Thyroid gland (tissue), 4 donors: ENCODE results near the gene PSMD1. TPM values are rescaled to one million over a fixed set of nuclear protein-coding genes. Genes with fewer than 3 reads are reported as not detected.

ENCODE experiments used
- DNase-seq, 2 donors: peaks; one replicate each; pipeline ENCODE4 v3.0.0-alpha.2; 2019
- H3K27ac ChIP-seq, 3 donors: fragments of 200-600 bp; sonication (generic); 1 replicate in 2 of 3; 2 replicates in 1 of 3; pipeline ENCODE4 v1.5.1; 2016 to 2019; ENCODE audit warnings: mild to moderate bottlenecking in 1 of 3, moderate library complexity in 1 of 3
- H3K27me3 ChIP-seq: fragments of 200-600 bp; sonication (generic); one replicate; pipeline ENCODE4 v1.5.1; 2019
- H3K36me3 ChIP-seq, 2 donors: fragments of 200-600 bp; sonication (generic); one replicate each; pipeline ENCODE4 v1.5.1; 2016 to 2019
- H3K4me1 ChIP-seq, 2 donors: fragments of 200-600 bp; sonication (generic); one replicate each; pipeline ENCODE4 v1.5.1; 2017 to 2019
- H3K4me3 ChIP-seq, 3 donors: fragments of 200-600 bp; sonication (generic); replicated peaks in 1 of 3; 1 replicate in 2 of 3; 2 replicates in 1 of 3; pipeline ENCODE4 v1.5.1; 2016; ENCODE audit warnings: mild to moderate bottlenecking in 1 of 3
- H3K9me3 ChIP-seq: fragments of 200-600 bp; sonication (generic); one replicate; pipeline ENCODE4 v1.5.1; 2017
- CTCF ChIP-seq, 6 experiments: fragments of 200-600 bp in 3 of 6; fragments of 450-650 bp in 3 of 6; sonication (generic) in 3 of 6; IDR thresholded peaks; one replicate each; pipeline ENCODE4 v1.5.1; 2016 to 2019; ENCODE audit warnings: antibody characterized with exemption in 6 of 6, mild to moderate bottlenecking in 2 of 6, inconsistent platforms in 1 of 6, moderate library complexity in 1 of 6
- POLR2A ChIP-seq, 2 donors: fragments of 450-650 bp; IDR thresholded peaks; one replicate each; pipeline ENCODE4 v1.6.1; 2017; ENCODE audit warnings: antibody characterized with exemption in 2 of 2, mild to moderate bottlenecking in 2 of 2, moderate library complexity in 1 of 2
- WGBS, 2 donors: methylation state at CpG; one replicate each; pipeline ENCODE4 v1.1.5; 2017; 5-methylcytosine and 5-hydroxymethylcytosine counted together
- intact Hi-C: fragments of 100-400 bp; cut with DNase I; formaldehyde crosslinking; loops from one replicate; pipeline ENCODE4 v1.15.1; 2023
- total RNA-seq, 4 donors: library from RNA; depleted of rRNA; stranded (reverse); fragments of >200 nt; gene quantifications; one replicate each; pipeline ENCODE4 v1.2.3, GENCODE V29; 2016

Gene PSMD1
- total RNA-seq, 4 donors from 2014 or later = 60.2 to 98.7 (median 78.4) TPM

DNA sequence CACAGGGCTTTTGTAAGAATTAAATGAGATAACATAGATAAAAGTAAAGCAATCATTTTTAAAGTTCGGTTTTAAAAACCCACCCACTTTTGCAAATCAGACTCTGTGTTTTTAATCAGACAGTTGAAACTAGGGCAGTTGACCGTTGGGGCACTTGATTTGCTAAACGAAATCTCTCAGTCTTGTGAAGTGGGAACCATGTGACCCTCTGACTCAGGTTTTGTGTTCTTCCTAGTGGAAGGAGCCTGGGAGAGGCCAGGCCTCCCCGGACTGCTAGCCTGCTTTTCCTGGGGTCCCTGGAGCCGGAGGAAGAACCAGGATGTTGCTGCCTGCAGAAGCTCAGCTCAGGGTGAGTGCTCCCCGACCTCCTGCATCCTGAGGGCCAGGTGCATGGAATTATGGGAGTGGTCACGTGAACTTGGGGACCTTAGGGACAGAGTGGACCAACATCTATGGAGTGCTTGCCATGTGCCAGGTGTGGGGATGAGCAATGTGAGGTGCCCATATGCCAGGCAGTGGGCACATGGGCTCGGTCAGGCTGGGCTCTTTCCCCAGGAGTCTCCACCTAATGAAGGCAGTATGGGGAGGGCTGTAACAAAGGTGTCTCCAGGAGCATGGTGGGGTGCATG, 15.5 kb upstream of the PSMD1 start:
- TF ChIP-seq CTCF (IDR thresholded peaks at IDR 0.05) (no peak), POLR2A (IDR thresholded peaks at IDR 0.05) (no peak)
- Histone ChIP-seq H3K27ac (no peak overlapping the region), H3K36me3 (no peaks in the 10 kb centered on the region), H3K4me1 (no peaks in the 10 kb centered on the region), H3K27me3 (peaks cover 6% of the 10 kb centered on the region), H3K4me3 (no peak overlapping the region), H3K9me3 (no peaks in the 10 kb centered on the region)
- DNase-seq = no peak
- 53 to 56% methylated on average over 6 to 7 of the region's 8 CpGs for WGBS, 2 donors
- intact Hi-C loops = no loop called here

DNA sequence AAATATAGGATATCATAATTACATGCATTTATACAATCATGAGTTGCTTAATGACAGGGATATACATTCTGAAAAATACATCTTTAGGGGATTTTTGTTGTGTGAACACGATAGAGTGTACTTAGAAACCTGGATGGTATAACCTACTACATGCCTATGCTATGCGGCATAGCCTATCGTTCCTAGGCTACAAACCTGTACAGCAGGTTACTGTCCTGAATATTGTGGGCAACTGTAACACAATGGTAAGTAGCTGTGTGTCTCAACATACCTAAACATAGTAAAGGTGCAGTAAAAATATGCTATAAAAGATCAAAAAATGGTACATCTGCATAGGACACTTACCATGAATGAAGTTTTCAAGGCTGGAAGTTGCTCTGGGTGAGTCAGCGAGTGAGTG, 12.9 kb upstream of the PSMD1 start:
- TF ChIP-seq CTCF (IDR thresholded peaks at IDR 0.05) (no peak), POLR2A (IDR thresholded peaks at IDR 0.05) (no peak)
- no peak for DNase-seq
- H3K4me3 ChIP-seq = no peak overlapping the region
- intact Hi-C loops = no loop called here
- H3K9me3 ChIP-seq = no peaks in the 10 kb centered on the region
- H3K36me3 ChIP-seq = no peaks in the 10 kb centered on the region
- no peak overlapping the region for H3K27ac ChIP-seq
- H3K27me3 ChIP-seq = peaks cover under 1% of the 10 kb centered on the region
- 90 to 92% methylated on average over 4 of the region's 4 CpGs for WGBS, 2 donors
- H3K4me1 ChIP-seq = no peaks in the 10 kb centered on the region

DNA sequence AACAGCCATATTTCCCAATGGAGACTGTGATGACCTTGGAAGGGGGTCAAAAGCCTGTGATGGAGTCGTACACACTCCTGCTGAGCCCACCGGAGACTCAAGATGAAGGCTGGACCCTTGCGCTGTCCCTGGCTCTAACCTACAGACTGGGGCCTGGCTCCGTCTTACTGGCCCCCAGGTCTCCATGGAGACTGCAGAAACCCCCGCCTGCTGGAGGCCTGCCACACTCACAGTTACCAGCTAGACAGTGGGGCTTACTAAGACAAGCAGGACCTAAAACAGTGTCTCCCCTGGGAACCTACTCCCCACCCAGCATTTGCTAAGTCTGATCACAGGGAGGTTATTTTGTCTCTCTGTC, 9.8 kb upstream of the PSMD1 start:
- intact Hi-C loops = no loop called here
- no peaks in the 10 kb centered on the region for H3K9me3 ChIP-seq
- no peaks in the 10 kb centered on the region for H3K36me3 ChIP-seq
- no peak overlapping the region for H3K27ac ChIP-seq
- no peak for TF ChIP-seq CTCF (IDR thresholded peaks at IDR 0.05)
- no peak for TF ChIP-seq POLR2A (IDR thresholded peaks at IDR 0.05)
- H3K4me3 ChIP-seq = no peak overlapping the region
- DNase-seq = no peak
- WGBS, 2 donors = 79 to 83% methylated on average over 4 to 5 of the region's 5 CpGs
- peaks cover 0 to under 1% of the 10 kb centered on the region in 2 donors for H3K4me1 ChIP-seq
- no peaks in the 10 kb centered on the region for H3K27me3 ChIP-seq

DNA sequence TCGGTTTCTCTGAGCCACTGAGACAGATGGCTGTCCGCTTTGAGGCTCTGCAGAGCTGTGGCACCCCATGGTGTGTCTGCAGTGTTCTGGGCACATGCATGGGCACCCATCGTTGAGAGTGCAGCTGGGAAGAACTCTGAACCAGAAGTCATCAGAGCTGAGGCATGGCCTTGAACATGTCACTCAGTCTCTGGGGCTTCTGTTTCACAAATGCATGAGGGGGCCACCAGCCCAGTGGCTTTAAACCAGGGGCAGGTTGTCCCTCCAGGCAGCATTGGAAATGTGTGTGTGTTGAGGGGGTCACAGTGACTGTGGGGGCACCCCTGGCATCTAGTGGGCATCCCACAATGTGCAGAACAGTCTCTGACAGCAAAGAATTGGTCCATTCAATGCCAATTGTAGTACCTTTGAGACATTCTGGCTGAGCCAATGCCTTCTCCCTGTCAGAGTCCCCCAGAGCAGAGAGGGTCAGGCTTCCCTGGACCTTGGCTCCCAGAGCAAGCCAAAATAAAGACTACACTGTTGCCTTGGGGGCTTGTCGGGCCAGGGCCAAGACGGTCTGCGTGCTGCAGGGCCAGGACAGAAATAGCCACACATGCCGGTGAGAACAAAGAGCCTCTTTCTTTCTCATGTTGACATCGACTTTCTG, 9.3 kb upstream of the PSMD1 start:
- Histone ChIP-seq H3K4me3 (no peak overlapping the region), H3K4me1 (peaks cover 0 to 5% of the 10 kb centered on the region in 2 donors), H3K27me3 (no peaks in the 10 kb centered on the region), H3K9me3 (no peaks in the 10 kb centered on the region), H3K27ac (no peak overlapping the region), H3K36me3 (no peaks in the 10 kb centered on the region)
- no peak for TF ChIP-seq POLR2A (IDR thresholded peaks at IDR 0.05)
- TF ChIP-seq CTCF (IDR thresholded peaks at IDR 0.05) = no peak
- intact Hi-C loops = no loop called here
- WGBS, 2 donors = 69 to 82% methylated on average over 5 to 8 of the region's 8 CpGs
- no peak for DNase-seq
